SHP77 (cell line): ENCODE data around the gene IKZF2.

Experiments
- DNase-seq, 2 experiments: peaks; one replicate each; lab custom pipeline; 2025; lab: John Stamatoyannopoulos, UW

The IKZF2 gene

GRCh38 chr2:213152888-213153287 lies 1.5 kb upstream of the IKZF2 start:
- no peak for DNase-seq

GRCh38 chr2:213152065-213152794 lies 818 bp upstream of the IKZF2 start:
- DNase-seq: peak; percentile 31 to 76

GRCh38 chr2:213150315-213151097 lies 906 bp downstream of the IKZF2 start:
- no peak for DNase-seq

- no peak for DNase-seq
These were observed 1.5 kb downstream of the IKZF2 start for GRCh38 chr2:213149949-213150314.

GRCh38 chr2:213149294-213149875 lies 2.0 kb downstream of the IKZF2 start:
- DNase-seq: peak in 1 of 2 experiments; percentile 2

GRCh38 chr2:213148572-213149261 lies 2.7 kb downstream of the IKZF2 start:
- no peak for DNase-seq

GRCh38 chr2:213147538-213147937 lies 3.9 kb downstream of the IKZF2 start:
- no peak for DNase-seq

GRCh38 chr2:213145715-213146242 lies 5.6 kb downstream of the IKZF2 start:
- no peak for DNase-seq

GRCh38 chr2:213137064-213137463 lies 14.3 kb downstream of the IKZF2 start:
- no peak for DNase-seq

GRCh38 chr2:213129311-213129710 lies 22.1 kb downstream of the IKZF2 start:
- no peak for DNase-seq

- DNase-seq: no peak
These were observed 25.6 kb downstream of the IKZF2 start for GRCh38 chr2:213125646-213126347.

- no peak for DNase-seq
These were observed 28.7 kb downstream of the IKZF2 start for GRCh38 chr2:213122725-213123124.

- no peak for DNase-seq
These were observed 29.7 kb downstream of the IKZF2 start for GRCh38 chr2:213121690-213122089.

- DNase-seq: no peak
These were observed 32.2 kb downstream of the IKZF2 start for GRCh38 chr2:213119061-213119809.

GRCh38 chr2:213108308-213108707 lies 43.1 kb downstream of the IKZF2 start:
- no peak for DNase-seq

- no peak for DNase-seq
These were observed 43.7 kb downstream of the IKZF2 start for GRCh38 chr2:213107728-213108127.

- DNase-seq: no peak
These were observed 46.2 kb downstream of the IKZF2 start for GRCh38 chr2:213105212-213105611.

- DNase-seq: no peak
These were observed 46.6 kb downstream of the IKZF2 start for GRCh38 chr2:213104903-213105202.

GRCh38 chr2:213104092-213104902 lies 47.1 kb downstream of the IKZF2 start:
- DNase-seq: no peak
